Measurements from ENCODE around the gene RNF123.

The RNF123 gene

DNA sequence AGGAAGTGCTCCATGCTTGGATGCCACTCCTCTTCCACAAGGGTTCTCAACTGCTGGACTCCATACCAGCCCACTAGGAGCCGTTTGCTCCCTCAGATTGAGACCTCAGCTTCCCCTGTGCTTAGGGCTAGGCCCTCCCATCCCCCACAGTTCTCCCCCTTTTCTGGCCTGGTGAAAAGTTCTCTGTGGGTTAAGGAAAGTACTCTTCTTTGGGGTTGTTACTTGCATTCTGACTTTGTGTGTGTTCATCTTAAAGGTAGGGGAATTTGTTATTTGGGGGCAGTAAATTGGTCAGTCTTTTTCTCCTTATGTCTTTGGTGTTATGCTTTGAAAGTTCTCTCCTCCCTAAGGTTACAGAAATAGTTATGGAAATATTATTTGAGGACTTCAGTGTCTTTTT lies 39.2 kb upstream of the RNF123 start:
- H4K20me1 ChIP-seq (ENCODE audit: insufficient read depth, low read length, poor library complexity, severe bottlenecking) = no peaks in the 10 kb centered on the region
- H3F3A ChIP-seq (ENCODE audit: low read depth) = no peaks in the 10 kb centered on the region
- no peak for TF ChIP-seq EZH2phosphoT487 (IDR thresholded peaks at IDR 0.05; ENCODE audit: borderline replicate concordance)
- TF ChIP-seq, protein P1, sequence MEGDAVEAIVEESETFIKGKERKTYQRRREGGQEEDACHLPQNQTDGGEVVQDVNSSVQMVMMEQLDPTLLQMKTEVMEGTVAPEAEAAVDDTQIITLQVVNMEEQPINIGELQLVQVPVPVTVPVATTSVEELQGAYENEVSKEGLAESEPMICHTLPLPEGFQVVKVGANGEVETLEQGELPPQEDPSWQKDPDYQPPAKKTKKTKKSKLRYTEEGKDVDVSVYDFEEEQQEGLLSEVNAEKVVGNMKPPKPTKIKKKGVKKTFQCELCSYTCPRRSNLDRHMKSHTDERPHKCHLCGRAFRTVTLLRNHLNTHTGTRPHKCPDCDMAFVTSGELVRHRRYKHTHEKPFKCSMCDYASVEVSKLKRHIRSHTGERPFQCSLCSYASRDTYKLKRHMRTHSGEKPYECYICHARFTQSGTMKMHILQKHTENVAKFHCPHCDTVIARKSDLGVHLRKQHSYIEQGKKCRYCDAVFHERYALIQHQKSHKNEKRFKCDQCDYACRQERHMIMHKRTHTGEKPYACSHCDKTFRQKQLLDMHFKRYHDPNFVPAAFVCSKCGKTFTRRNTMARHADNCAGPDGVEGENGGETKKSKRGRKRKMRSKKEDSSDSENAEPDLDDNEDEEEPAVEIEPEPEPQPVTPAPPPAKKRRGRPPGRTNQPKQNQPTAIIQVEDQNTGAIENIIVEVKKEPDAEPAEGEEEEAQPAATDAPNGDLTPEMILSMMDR (conservative IDR thresholded peaks at IDR 0.05; ENCODE audit: low read length) = no peak
- no peaks in the 10 kb centered on the region for H3K9me3 ChIP-seq (ENCODE audit: insufficient read depth, low read depth, low read length)
- H3K4me3 ChIP-seq (ENCODE audit: low read length, poor library complexity, severe bottlenecking) = no peak overlapping the region
- peaks cover 39% of the 10 kb centered on the region for H3K4me1 ChIP-seq (ENCODE audit: insufficient read depth, low read length, poor library complexity, severe bottlenecking)
- H3K9ac ChIP-seq (ENCODE audit: low read depth, low read length, poor library complexity, severe bottlenecking) = no peak overlapping the region
- H3K79me2 ChIP-seq (ENCODE audit: insufficient read depth, low read length) = no peaks in the 10 kb centered on the region
- peak overlapping the region; percentile 76 for H3K4me2 ChIP-seq (ENCODE audit: low read depth, low read length, poor library complexity, severe bottlenecking)
- no peaks in the 10 kb centered on the region for H3K27me3 ChIP-seq (ENCODE audit: insufficient read depth, low read length, poor library complexity, severe bottlenecking)
- H2AFZ ChIP-seq (ENCODE audit: low read length) = no peak overlapping the region
- no peaks in the 10 kb centered on the region for H3K36me3 ChIP-seq (ENCODE audit: insufficient read depth, low read length)
- H3K9me2 ChIP-seq (replicated peaks; ENCODE audit: low read depth, low read length) = no peaks in the 10 kb centered on the region

DNA sequence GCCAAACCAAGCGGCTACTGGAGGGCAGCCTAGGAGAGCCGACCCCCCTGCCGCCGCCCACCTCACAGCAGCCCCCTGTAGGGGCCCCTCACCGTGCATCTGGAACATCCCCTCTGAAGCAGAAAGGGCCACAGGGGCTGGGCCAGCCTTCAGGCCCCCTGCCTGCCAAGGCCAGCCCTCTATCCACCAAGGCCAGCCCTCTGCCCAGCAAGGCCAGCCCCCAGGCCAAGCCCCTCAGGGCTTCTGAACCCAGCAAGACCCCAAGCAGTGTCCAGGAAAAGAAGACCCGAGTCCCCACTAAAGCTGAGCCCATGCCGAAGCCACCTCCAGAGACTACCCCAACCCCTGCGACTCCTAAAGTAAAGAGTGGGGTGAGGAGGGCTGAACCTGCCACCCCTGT lies 38.7 kb upstream of the RNF123 start:
- no peaks in the 10 kb centered on the region for H3K27me3 ChIP-seq (ENCODE audit: insufficient read depth, low read length, poor library complexity, severe bottlenecking)
- no peak overlapping the region for H3K4me3 ChIP-seq (ENCODE audit: low read length, poor library complexity, severe bottlenecking)
- H3K9me3 ChIP-seq (ENCODE audit: insufficient read depth, low read depth, low read length) = no peaks in the 10 kb centered on the region
- H3K4me2 ChIP-seq (ENCODE audit: low read depth, low read length, poor library complexity, severe bottlenecking) = peak overlapping the region; percentile 76
- H4K20me1 ChIP-seq (ENCODE audit: insufficient read depth, low read length, poor library complexity, severe bottlenecking) = no peaks in the 10 kb centered on the region
- H2AFZ ChIP-seq (ENCODE audit: low read length) = no peak overlapping the region
- H3K36me3 ChIP-seq (ENCODE audit: insufficient read depth, low read length) = no peaks in the 10 kb centered on the region
- H3F3A ChIP-seq (ENCODE audit: low read depth) = no peaks in the 10 kb centered on the region
- peaks cover 39% of the 10 kb centered on the region for H3K4me1 ChIP-seq (ENCODE audit: insufficient read depth, low read length, poor library complexity, severe bottlenecking)
- no peaks in the 10 kb centered on the region for H3K9me2 ChIP-seq (replicated peaks; ENCODE audit: low read depth, low read length)
- H3K9ac ChIP-seq (ENCODE audit: low read depth, low read length, poor library complexity, severe bottlenecking) = no peak overlapping the region
- TF ChIP-seq EZH2phosphoT487 (IDR thresholded peaks at IDR 0.05; ENCODE audit: borderline replicate concordance) = no peak
- TF ChIP-seq, protein P1 (conservative IDR thresholded peaks at IDR 0.05; ENCODE audit: low read length) = no peak
- no peaks in the 10 kb centered on the region for H3K79me2 ChIP-seq (ENCODE audit: insufficient read depth, low read length)

DNA sequence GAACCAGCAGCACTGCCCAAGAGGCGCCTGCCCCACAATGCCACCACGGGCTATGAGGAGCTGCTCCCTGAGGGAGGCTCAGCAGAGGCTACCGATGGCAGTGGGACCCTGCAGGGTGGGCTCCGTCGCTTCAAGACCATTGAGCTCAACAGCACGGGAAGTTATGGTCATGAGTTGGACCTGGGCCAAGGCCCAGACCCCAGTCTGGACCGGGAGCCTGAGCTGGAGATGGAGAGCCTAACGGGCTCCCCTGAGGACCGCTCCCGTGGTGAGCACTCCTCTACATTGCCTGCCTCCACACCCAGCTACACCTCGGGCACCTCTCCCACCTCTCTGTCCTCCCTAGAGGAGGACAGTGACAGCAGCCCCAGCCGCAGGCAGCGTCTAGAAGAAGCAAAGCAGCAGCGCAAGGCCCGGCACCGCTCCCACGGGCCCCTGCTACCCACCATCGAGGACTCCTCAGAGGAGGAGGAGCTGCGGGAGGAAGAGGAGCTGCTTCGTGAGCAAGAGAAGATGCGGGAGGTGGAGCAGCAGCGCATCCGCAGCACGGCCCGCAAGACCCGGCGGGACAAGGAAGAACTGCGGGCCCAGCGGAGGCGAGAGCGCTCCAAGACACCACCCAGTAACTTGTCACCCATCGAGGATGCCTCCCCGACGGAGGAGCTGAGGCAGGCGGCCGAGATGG lies 37.0 kb upstream of the RNF123 start:
- no peak overlapping the region for H3K9ac ChIP-seq (ENCODE audit: low read depth, low read length, poor library complexity, severe bottlenecking)
- H3K9me3 ChIP-seq (ENCODE audit: insufficient read depth, low read depth, low read length) = no peaks in the 10 kb centered on the region
- no peak overlapping the region for H3K4me2 ChIP-seq (ENCODE audit: low read depth, low read length, poor library complexity, severe bottlenecking)
- H3F3A ChIP-seq (ENCODE audit: low read depth) = no peaks in the 10 kb centered on the region
- H4K20me1 ChIP-seq (ENCODE audit: insufficient read depth, low read length, poor library complexity, severe bottlenecking) = no peaks in the 10 kb centered on the region
- no peaks in the 10 kb centered on the region for H3K27me3 ChIP-seq (ENCODE audit: insufficient read depth, low read length, poor library complexity, severe bottlenecking)
- no peak overlapping the region for H3K4me3 ChIP-seq (ENCODE audit: low read length, poor library complexity, severe bottlenecking)
- H3K4me1 ChIP-seq (ENCODE audit: insufficient read depth, low read length, poor library complexity, severe bottlenecking) = peaks cover 35% of the 10 kb centered on the region
- H2AFZ ChIP-seq (ENCODE audit: low read length) = no peak overlapping the region
- no peaks in the 10 kb centered on the region for H3K79me2 ChIP-seq (ENCODE audit: insufficient read depth, low read length)
- TF ChIP-seq, protein P1 (conservative IDR thresholded peaks at IDR 0.05; ENCODE audit: low read length) = no peak
- no peak for TF ChIP-seq EZH2phosphoT487 (IDR thresholded peaks at IDR 0.05; ENCODE audit: borderline replicate concordance)
- no peaks in the 10 kb centered on the region for H3K36me3 ChIP-seq (ENCODE audit: insufficient read depth, low read length)
- H3K9me2 ChIP-seq (replicated peaks; ENCODE audit: low read depth, low read length) = no peaks in the 10 kb centered on the region
